ENCODE measurements around the gene KRTAP2-1.
"Not testable (repeated sequence)": the region's sequence is repeated elsewhere in the genome, so short reads cannot be mapped to it uniquely, and the experiment has no call there.

The KRTAP2-1 gene

DNA sequence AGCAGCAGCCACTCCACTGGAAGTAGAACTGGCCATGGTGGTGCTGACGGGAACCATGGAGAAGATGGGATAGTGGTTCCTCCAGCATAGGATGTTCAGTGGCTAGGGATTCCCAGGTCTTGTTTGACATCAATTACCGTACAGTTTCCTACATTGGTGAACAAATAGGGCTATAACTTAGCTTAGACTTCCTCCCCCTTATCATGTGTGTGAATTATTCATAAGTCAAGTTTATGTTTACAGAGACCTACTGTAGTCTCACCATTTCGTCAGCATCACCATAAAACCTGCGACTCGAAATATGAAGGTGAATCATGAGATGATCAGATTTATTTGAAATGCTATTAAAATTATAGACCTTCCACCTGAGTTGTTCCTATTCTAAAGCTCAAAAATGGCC, 11.6 kb upstream of the KRTAP2-1 start:
- H3K4me1 ChIP-seq (ENCODE audit: control insufficient read depth in 2 of 2, insufficient read depth in 2 of 2, low read length in 2 of 2): no peaks in the 10 kb centered on the region
- H3K9me3 ChIP-seq (ENCODE audit: control insufficient read depth in 2 of 2, low read length in 2 of 2): peaks cover 0 to 3% of the 10 kb centered on the region in 2 donors
- H3K36me3 ChIP-seq (ENCODE audit: control insufficient read depth in 2 of 2, insufficient read depth in 2 of 2, low read length in 2 of 2): no peaks in the 10 kb centered on the region
- H3K4me3 ChIP-seq (ENCODE audit: low read length in 2 of 2): no peak overlapping the region
- peaks cover 6 to 7% of the 10 kb centered on the region in 2 donors for H3K27me3 ChIP-seq (ENCODE audit: control insufficient read depth in 2 of 2, insufficient read depth in 2 of 2, low read length in 2 of 2)
- H3K9ac ChIP-seq (ENCODE audit: low read depth in 1 of 2, low read length in 2 of 2): no peak overlapping the region
- no peak overlapping the region for H3K27ac ChIP-seq (ENCODE audit: low read depth in 2 of 2, low read length in 2 of 2)

- no peak overlapping the region for H3K27ac ChIP-seq (ENCODE audit: low read depth in 2 of 2, low read length in 2 of 2)
- peaks cover 6 to 7% of the 10 kb centered on the region in 2 donors for H3K27me3 ChIP-seq (ENCODE audit: control insufficient read depth in 2 of 2, insufficient read depth in 2 of 2, low read length in 2 of 2)
- no peak overlapping the region for H3K4me3 ChIP-seq (ENCODE audit: low read length in 2 of 2)
- no peaks in the 10 kb centered on the region for H3K4me1 ChIP-seq (ENCODE audit: control insufficient read depth in 2 of 2, insufficient read depth in 2 of 2, low read length in 2 of 2)
- H3K36me3 ChIP-seq (ENCODE audit: control insufficient read depth in 2 of 2, insufficient read depth in 2 of 2, low read length in 2 of 2): no peaks in the 10 kb centered on the region
- H3K9ac ChIP-seq (ENCODE audit: low read depth in 1 of 2, low read length in 2 of 2): no peak overlapping the region
- peaks cover 0 to 3% of the 10 kb centered on the region in 2 donors for H3K9me3 ChIP-seq (ENCODE audit: control insufficient read depth in 2 of 2, low read length in 2 of 2)
Measured at GRCh38 chr17:41057547-41057946, 10.4 kb upstream of the KRTAP2-1 start.

DNA sequence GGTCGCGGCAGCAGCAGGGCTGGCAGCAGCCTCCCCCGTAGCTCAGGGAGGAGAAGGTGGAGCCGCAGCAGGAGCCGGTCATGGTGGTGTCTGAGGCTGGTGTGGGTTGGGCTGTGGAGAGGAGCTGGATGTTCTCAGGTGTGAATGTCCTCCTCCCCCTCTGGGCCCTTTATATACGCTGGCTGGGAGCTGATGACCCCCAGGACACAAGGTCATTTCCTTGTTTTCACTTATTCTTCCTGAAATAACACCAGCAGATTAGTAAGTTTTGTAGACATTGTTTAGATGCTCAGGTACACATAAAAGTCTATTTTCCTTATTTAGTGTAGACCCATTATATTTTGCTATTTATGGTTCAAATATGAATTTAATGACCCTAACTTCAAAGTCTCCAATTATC, 8.0 kb upstream of the KRTAP2-1 start, which contains the start of gene KRTAP2-2:
Gene KRTAP2-2, minus strand, starts transcription at position 101 of the 400 bp plus-strand sequence. Its CDS starts 19 bp downstream, at position 82.
- not testable (repeated sequence) for H3K36me3 ChIP-seq (ENCODE audit: control insufficient read depth in 2 of 2, insufficient read depth in 2 of 2, low read length in 2 of 2); H3K4me1 ChIP-seq (ENCODE audit: control insufficient read depth in 2 of 2, insufficient read depth in 2 of 2, low read length in 2 of 2); H3K9ac ChIP-seq (ENCODE audit: low read depth in 1 of 2, low read length in 2 of 2); H3K27me3 ChIP-seq (ENCODE audit: control insufficient read depth in 2 of 2, insufficient read depth in 2 of 2, low read length in 2 of 2); H3K4me3 ChIP-seq (ENCODE audit: low read length in 2 of 2); H3K9me3 ChIP-seq (ENCODE audit: control insufficient read depth in 2 of 2, low read length in 2 of 2); H3K27ac ChIP-seq (ENCODE audit: low read depth in 2 of 2, low read length in 2 of 2)

- H3K9ac ChIP-seq (ENCODE audit: low read depth in 1 of 2, low read length in 2 of 2); H3K36me3 ChIP-seq (ENCODE audit: control insufficient read depth in 2 of 2, insufficient read depth in 2 of 2, low read length in 2 of 2); H3K27me3 ChIP-seq (ENCODE audit: control insufficient read depth in 2 of 2, insufficient read depth in 2 of 2, low read length in 2 of 2); H3K9me3 ChIP-seq (ENCODE audit: control insufficient read depth in 2 of 2, low read length in 2 of 2); H3K4me1 ChIP-seq (ENCODE audit: control insufficient read depth in 2 of 2, insufficient read depth in 2 of 2, low read length in 2 of 2); H3K27ac ChIP-seq (ENCODE audit: low read depth in 2 of 2, low read length in 2 of 2); H3K4me3 ChIP-seq (ENCODE audit: low read length in 2 of 2): not testable (repeated sequence)
Measured at GRCh38 chr17:41054556-41054955, 7.4 kb upstream of the KRTAP2-1 start.

- Histone ChIP-seq H3K9me3 (ENCODE audit: control insufficient read depth in 2 of 2, low read length in 2 of 2) (peaks cover 0 to 3% of the 10 kb centered on the region in 2 donors), H3K4me3 (ENCODE audit: low read length in 2 of 2) (no peak overlapping the region), H3K27me3 (ENCODE audit: control insufficient read depth in 2 of 2, insufficient read depth in 2 of 2, low read length in 2 of 2) (peaks cover 3 to 5% of the 10 kb centered on the region in 2 donors), H3K9ac (ENCODE audit: low read depth in 1 of 2, low read length in 2 of 2) (no peak overlapping the region), H3K36me3 (ENCODE audit: control insufficient read depth in 2 of 2, insufficient read depth in 2 of 2, low read length in 2 of 2) (no peaks in the 10 kb centered on the region), H3K27ac (ENCODE audit: low read depth in 2 of 2, low read length in 2 of 2) (no peak overlapping the region), H3K4me1 (ENCODE audit: control insufficient read depth in 2 of 2, insufficient read depth in 2 of 2, low read length in 2 of 2) (no peaks in the 10 kb centered on the region)
Measured at GRCh38 chr17:41054025-41054424, 6.9 kb upstream of the KRTAP2-1 start.

DNA sequence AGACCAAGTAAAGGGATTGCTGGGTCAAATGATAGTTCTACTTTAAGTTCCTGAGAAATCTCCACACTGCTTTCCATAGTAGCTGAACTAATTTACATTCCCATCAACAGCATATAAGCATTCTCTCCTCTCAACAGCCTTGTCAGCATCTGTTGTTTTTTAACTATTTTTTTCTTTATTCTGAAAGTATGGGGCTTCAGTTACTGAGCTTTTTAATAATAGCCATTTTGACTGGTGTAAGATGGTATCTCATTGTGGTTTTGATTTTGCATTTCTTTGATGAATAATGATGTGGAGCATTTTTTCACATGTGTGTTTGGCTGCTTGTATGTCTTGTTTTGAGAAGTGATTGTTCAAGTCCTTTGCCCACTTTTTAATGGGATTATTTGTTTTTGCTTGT, 5.5 kb upstream of the KRTAP2-1 start:
- Histone ChIP-seq H3K4me1 (ENCODE audit: control insufficient read depth in 2 of 2, insufficient read depth in 2 of 2, low read length in 2 of 2) (no peaks in the 10 kb centered on the region), H3K4me3 (ENCODE audit: low read length in 2 of 2) (no peak overlapping the region), H3K36me3 (ENCODE audit: control insufficient read depth in 2 of 2, insufficient read depth in 2 of 2, low read length in 2 of 2) (no peaks in the 10 kb centered on the region), H3K9ac (ENCODE audit: low read depth in 1 of 2, low read length in 2 of 2) (no peak overlapping the region), H3K27me3 (ENCODE audit: control insufficient read depth in 2 of 2, insufficient read depth in 2 of 2, low read length in 2 of 2) (peaks cover 2 to 5% of the 10 kb centered on the region in 2 donors), H3K9me3 (ENCODE audit: control insufficient read depth in 2 of 2, low read length in 2 of 2) (peaks cover 0 to 2% of the 10 kb centered on the region in 2 donors), H3K27ac (ENCODE audit: low read depth in 2 of 2, low read length in 2 of 2) (no peak overlapping the region)

GRCh38 chr17:41049110-41049509, 2.0 kb upstream of the KRTAP2-1 start:
- Histone ChIP-seq H3K4me3 (ENCODE audit: low read length in 2 of 2) (no peak overlapping the region), H3K27me3 (ENCODE audit: control insufficient read depth in 2 of 2, insufficient read depth in 2 of 2, low read length in 2 of 2) (peaks cover 5% of the 10 kb centered on the region in 2 donors), H3K36me3 (ENCODE audit: control insufficient read depth in 2 of 2, insufficient read depth in 2 of 2, low read length in 2 of 2) (no peaks in the 10 kb centered on the region), H3K9me3 (ENCODE audit: control insufficient read depth in 2 of 2, low read length in 2 of 2) (no peaks in the 10 kb centered on the region), H3K4me1 (ENCODE audit: control insufficient read depth in 2 of 2, insufficient read depth in 2 of 2, low read length in 2 of 2) (no peaks in the 10 kb centered on the region), H3K27ac (ENCODE audit: low read depth in 2 of 2, low read length in 2 of 2) (no peak overlapping the region), H3K9ac (ENCODE audit: low read depth in 1 of 2, low read length in 2 of 2) (no peak overlapping the region)

DNA sequence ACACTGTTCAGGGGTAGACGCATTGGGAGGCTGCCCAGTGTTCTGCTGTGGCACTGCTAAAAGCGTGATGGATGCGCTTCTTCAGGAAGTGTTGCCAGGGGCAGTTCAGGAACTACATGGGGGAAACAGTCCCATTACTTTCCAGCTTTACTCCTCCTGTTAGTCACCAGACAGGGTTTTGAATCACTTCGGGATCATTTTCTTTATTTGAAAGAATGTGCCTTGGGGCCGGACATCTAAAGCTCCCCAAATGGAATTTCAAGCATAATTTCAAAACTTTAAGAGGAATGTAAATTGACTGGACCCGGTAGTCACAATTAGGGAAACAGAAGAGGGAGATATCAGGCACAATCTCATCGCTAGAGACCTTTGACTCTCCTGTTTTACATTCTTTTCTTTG, 1.3 kb upstream of the KRTAP2-1 start:
- no peak overlapping the region for H3K9ac ChIP-seq (ENCODE audit: low read depth in 1 of 2, low read length in 2 of 2)
- H3K4me3 ChIP-seq (ENCODE audit: low read length in 2 of 2): no peak overlapping the region
- no peak overlapping the region for H3K27ac ChIP-seq (ENCODE audit: low read depth in 2 of 2, low read length in 2 of 2)
- no peaks in the 10 kb centered on the region for H3K4me1 ChIP-seq (ENCODE audit: control insufficient read depth in 2 of 2, insufficient read depth in 2 of 2, low read length in 2 of 2)
- H3K36me3 ChIP-seq (ENCODE audit: control insufficient read depth in 2 of 2, insufficient read depth in 2 of 2, low read length in 2 of 2): no peaks in the 10 kb centered on the region
- no peaks in the 10 kb centered on the region for H3K9me3 ChIP-seq (ENCODE audit: control insufficient read depth in 2 of 2, low read length in 2 of 2)
- H3K27me3 ChIP-seq (ENCODE audit: control insufficient read depth in 2 of 2, insufficient read depth in 2 of 2, low read length in 2 of 2): peaks cover 3 to 5% of the 10 kb centered on the region in 2 donors

- H3K9me3 ChIP-seq (ENCODE audit: control insufficient read depth in 2 of 2, low read length in 2 of 2): no peaks in the 10 kb centered on the region
- H3K27ac ChIP-seq (ENCODE audit: low read depth in 2 of 2, low read length in 2 of 2): no peak overlapping the region
- H3K27me3 ChIP-seq (ENCODE audit: control insufficient read depth in 2 of 2, insufficient read depth in 2 of 2, low read length in 2 of 2): peaks cover 2 to 5% of the 10 kb centered on the region in 2 donors
- no peaks in the 10 kb centered on the region for H3K36me3 ChIP-seq (ENCODE audit: control insufficient read depth in 2 of 2, insufficient read depth in 2 of 2, low read length in 2 of 2)
- H3K9ac ChIP-seq (ENCODE audit: low read depth in 1 of 2, low read length in 2 of 2): no peak overlapping the region
- H3K4me3 ChIP-seq (ENCODE audit: low read length in 2 of 2): no peak overlapping the region
- H3K4me1 ChIP-seq (ENCODE audit: control insufficient read depth in 2 of 2, insufficient read depth in 2 of 2, low read length in 2 of 2): no peaks in the 10 kb centered on the region
Measured at GRCh38 chr17:41042953-41043352, 4.2 kb downstream of the KRTAP2-1 start.

DNA sequence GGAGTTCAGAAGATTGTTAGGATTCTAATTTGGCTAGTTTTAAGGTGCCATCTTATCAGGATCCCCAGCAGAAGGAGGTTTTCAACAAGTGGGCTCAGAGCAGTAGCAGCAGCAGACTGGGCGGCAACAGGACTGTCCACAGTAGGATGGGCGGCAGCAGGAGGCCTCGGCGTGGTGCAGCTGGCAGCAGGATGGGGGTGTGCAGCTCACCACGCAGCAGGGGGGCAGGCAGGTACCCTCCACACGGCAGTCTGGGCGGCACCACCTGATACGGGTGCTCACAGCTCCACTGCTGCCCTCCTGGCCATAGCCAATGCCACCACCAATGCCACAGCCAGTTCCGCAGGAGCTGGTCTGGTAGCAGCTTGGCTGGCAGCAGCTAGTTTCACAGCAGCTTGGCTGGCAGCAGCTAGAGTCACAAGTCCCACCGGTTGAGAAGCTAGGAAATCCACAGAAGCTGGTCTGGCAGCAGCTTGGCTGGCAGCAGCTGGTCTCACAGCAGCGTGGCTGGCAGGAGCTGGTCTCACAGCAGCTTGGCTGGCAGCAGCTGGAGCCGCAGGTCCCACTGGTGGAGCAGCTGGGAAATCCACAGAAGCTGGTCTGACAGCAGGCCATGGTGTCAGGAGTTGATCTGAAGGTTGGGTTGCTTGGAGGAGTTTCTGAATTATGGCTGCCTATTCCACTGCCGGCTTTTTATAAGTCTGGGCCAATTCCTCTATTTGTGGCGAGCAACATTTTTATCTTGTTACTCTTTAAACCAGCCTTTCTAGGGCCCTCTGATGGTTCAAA, 6.1 kb downstream of the KRTAP2-1 start, which contains the start of gene KRTAP1-1:
Gene KRTAP1-1, minus strand, starts transcription at position 668 of the 789 bp plus-strand sequence. Its CDS starts 53 bp downstream, at position 615.
- not testable (repeated sequence) for H3K27me3 ChIP-seq (ENCODE audit: control insufficient read depth in 2 of 2, insufficient read depth in 2 of 2, low read length in 2 of 2)

More for the DNA sequence above, 6.1 kb downstream of the KRTAP2-1 start, which contains the start of gene KRTAP1-1:
- H3K4me1 ChIP-seq (ENCODE audit: control insufficient read depth in 2 of 2, insufficient read depth in 2 of 2, low read length in 2 of 2); H3K4me3 ChIP-seq (ENCODE audit: low read length in 2 of 2); H3K9me3 ChIP-seq (ENCODE audit: control insufficient read depth in 2 of 2, low read length in 2 of 2); H3K27ac ChIP-seq (ENCODE audit: low read depth in 2 of 2, low read length in 2 of 2); H3K9ac ChIP-seq (ENCODE audit: low read depth in 1 of 2, low read length in 2 of 2); H3K36me3 ChIP-seq (ENCODE audit: control insufficient read depth in 2 of 2, insufficient read depth in 2 of 2, low read length in 2 of 2): not testable (repeated sequence)

Data from mucosa of rectum (tissue), 2 donors.